GM21737 (cell line): Measurements from ENCODE around the gene ELL.
A peak's percentile ranks its signal among the peaks of the same experiment; 100 is the strongest.

ENCODE experiments used
- ATAC-seq: cut with Tn5 transposase; IDR thresholded peaks from one replicate; pipeline ENCODE4 v1.9.1; 2021; ENCODE audit warnings: mild to moderate bottlenecking, moderate library complexity; ENCODE audit not compliant: unreplicated experiment

Gene ELL

GRCh38 chr19:18506101-18506930 is 15.6 kb downstream of the ELL start:
- ATAC-seq, result no peak

DNA sequence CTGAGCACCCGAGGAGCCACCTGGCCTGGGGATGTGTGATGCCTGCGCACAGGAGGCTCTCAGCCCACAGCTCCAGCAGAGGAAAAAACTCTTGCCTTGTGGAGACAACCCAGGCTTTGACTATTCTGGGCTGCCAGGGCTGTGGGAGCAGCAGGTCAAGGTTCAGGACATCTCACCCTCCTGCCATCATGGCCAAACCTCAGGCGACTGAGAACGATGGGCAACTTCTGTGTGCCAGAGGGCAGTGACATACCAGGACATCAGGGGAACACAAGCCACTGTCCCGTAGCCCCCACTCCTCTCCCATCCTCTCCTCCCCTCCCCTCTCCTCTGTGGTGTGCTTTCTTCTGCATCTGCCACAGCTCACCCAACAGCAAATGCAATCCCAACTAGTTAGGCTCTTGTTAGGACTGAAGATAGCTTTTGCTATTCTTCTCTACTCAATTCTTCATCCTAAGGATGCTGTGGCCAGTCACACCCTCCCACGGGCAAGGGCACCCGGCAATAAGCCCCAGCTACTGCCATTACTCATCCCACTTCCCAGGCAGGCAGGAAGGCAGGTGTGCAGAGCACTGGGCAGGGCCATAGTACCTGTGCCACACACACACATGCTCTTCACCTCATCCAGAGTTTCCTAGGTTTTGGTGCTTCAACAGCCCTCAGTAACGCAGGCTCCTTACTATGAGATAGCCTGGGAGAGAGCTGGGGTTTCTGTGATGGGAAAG is 16.8 kb downstream of the ELL start:
- ATAC-seq, result no peak

GRCh38 chr19:18503971-18504885 is 17.6 kb downstream of the ELL start:
- ATAC-seq, result peak; percentile 66

GRCh38 chr19:18503337-18503970 is 18.4 kb downstream of the ELL start:
- ATAC-seq, result no peak

GRCh38 chr19:18502638-18503294 is 19.1 kb downstream of the ELL start:
- no peak for ATAC-seq

- ATAC-seq, result no peak
Observed at GRCh38 chr19:18502246-18502637, 19.6 kb downstream of the ELL start.

DNA sequence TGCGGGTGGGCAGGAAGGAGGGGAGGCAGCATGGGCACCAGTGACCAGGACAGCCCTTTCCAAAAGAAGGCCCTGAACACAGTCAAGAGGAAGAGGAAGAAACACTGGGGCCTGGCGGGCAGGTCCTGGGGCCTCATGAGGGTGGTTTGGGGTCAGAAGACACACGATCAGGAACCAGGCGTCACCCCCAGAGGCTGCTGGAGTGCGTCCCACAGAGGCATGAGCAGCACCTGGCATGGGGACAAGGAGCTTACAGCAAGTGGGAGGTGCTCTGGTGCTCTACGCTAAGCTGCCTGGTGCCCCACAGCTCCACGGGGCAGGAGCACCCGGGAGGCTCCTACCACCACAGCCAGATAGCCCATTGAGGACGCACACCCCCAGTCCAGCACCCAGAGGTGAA is 20.0 kb downstream of the ELL start:
- ATAC-seq, result no peak

DNA sequence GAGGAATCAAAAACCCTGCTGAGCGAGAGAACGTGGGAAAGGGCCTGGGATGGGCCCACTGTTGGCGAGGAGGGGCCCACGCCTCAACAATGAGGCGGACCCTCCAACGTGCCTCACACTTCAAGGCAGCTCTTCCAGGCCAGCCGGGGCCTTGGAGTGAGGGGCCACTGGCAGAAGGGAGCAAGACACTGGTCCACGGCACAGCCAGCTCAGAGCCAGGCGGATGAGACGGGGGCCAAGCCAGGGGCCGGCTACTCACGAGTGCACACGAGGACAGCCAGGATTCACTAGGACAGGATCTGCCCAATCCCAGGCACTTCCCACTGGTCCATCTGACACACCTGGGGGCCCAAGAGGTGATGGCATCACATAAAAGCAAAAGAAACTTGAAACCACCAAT is 20.5 kb downstream of the ELL start:
- no peak for ATAC-seq

DNA sequence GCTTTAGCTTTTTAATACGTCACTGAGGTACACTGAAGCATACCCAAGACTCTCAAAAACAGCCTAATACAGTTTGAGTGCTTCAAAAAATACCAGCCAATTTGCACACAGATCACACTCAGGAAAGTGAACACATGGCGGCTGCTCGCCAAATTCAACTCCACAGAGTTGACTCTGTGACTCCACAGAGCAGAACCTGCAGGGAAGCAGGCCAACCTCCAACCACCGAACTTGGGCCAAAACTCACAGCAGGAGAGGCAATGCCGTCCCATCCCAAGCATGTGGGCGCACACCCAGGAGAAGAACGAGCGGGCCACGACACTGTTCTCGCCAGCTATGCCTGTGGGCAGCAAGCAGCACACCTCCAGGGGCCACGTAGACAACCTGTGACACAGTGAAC is 21.1 kb downstream of the ELL start:
- ATAC-seq, result no peak

DNA sequence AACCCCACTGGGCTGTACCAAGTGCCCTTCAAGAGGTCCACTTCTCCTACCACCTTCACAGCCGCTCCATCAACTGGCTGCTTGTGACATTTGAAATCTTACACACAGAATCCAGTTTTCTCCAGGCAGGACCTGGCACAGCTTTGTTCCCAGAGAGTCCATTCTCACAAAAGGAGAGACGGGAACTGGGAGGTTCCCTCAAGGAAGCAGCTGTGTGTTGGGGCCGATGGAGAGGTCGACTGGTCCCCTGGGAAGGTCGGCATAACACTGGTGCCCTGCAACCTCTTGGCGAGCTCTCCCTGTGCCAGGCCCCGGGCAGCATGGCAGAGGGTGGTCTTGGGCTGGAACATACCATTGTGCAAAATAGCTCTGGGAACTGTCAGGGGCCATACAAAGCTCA is 21.5 kb downstream of the ELL start:
- ATAC-seq, result no peak

DNA sequence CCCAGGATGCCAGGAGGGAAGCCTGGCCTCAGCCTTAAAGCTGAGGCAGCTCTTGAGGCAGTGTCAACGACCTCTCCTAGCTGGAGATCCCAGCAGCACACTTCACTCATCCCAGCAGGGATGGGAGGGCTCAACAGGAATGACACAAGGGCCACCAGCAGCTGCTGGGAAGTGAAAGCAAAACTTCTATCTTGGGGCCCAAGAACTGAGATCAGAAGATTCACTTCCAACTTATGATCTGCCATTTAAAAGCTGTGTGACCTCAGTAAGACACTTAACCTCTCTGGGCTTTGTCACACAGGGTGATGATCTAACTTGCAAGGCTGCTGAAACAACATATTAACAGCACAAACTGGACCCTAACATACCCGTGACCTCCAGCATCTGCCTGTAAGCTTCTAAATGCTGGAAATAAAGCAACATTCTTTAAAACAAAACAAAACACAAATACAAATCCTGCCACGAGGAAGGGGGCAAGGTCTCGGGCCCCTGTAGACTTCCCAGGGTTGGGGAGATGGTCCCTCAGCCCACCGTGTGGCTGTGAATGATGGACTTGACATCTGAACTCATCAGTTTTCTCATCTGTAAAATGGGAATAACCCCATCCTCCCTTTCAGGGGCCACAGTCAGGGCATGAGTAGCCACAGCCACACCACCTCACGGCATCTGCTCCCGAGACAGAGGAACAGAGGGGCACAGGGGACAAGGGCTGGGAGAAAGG is 22.7 kb downstream of the ELL start:
- ATAC-seq, result no peak

- ATAC-seq, result no peak
Observed at GRCh38 chr19:18496980-18497256, 25.0 kb downstream of the ELL start.

- ATAC-seq, result no peak
Observed at GRCh38 chr19:18496167-18496979, 25.5 kb downstream of the ELL start.

DNA sequence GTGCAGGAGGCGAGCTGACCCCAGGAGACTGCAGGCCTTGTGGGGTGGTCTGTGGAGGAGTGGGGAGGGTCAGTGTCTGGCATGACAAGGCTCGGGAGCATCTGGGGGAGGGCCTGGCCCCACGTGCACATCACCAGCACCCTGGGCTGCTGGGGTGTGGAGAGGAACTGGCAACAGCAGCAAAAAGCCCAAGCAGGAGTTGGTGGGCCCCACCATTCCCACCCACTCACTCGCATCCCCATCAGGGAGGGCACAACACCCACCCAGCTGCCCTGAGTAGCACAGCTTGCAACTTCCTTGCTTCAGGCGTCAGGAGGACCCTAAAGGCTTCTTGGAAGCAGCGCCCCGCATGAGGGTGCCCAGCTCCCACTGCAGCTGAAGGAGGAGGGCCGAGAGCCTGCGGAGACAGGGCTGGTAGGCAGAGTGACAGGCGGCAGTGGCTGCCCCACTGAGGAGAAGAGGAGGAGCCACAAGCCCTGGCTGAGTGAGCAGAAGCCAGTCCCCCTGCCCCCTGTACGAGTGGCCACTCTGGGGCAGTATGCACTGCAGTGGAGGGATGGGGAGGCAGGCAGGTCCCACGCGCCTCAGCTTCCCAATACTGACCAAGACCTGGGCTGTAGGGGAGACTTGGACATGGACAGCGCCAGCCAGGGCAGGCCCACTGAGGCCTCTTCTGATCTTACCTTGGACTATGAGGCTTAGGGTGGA is 26.5 kb downstream of the ELL start:
- ATAC-seq, result no peak

DNA sequence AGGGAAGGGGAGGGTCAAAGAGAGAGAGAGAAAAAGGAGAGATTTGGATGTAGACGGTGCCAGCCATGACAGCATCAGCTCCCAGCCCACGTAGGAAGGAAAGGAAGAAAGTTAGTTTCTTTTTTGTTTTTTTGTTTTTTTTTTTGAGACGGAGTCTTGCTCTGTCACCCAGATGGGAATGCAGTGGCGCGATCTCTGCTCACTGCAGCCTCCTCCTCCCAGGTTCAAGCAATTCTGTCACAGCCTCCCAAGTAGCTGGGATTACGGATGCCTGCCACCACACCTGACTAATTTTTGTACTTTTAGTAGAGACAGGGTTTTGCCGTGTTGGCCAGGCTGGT is 27.6 kb downstream of the ELL start:
- ATAC-seq, result no peak

GRCh38 chr19:18493440-18494266 is 28.2 kb downstream of the ELL start:
- ATAC-seq, result no peak

GRCh38 chr19:18491995-18492953 is 29.6 kb downstream of the ELL start:
- ATAC-seq, result no peak
